GM12892 (cell line): ENCODE results near the gene CDC73.

Experiments used
- POLR2A ChIP-seq: IDR thresholded peaks from 2 replicates; pipeline ENCODE4 v1.6.1; 2011; ENCODE audit warnings: low read depth, low read length, control low read depth
- POLR2AphosphoS5 ChIP-seq: IDR thresholded peaks from 2 replicates; pipeline ENCODE4 v1.6.1; 2011; ENCODE audit warnings: low read depth, low read length, control low read depth
- TAF1 ChIP-seq: IDR thresholded peaks from 2 replicates; pipeline ENCODE4 v1.6.1; 2011; ENCODE audit warnings: low read depth, mild to moderate bottlenecking, control low read depth, low read length, borderline replicate concordance

DNA sequence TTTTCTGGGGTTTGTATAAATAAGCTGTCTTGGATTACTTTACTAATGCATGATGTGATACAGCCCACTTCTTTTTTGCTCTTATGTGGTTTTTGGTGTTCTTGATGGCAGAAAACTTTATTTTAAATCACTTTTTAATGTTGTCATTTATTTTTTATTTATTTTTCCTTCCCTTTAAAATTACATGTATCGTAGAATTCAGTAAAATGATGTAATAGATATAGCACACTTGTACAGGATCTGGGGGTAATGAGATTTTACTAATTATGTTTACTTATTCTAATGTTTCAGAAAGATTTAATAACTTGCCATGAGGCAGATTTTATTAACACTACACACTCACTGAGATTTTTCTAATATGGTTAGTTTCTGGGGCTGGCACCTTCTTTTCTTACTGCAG is 65.3 kb downstream of the CDC73 start:
- TF ChIP-seq POLR2A (no peak), POLR2AphosphoS5 (no peak), TAF1 (no peak)
